Neural progenitor cell (in vitro differentiated cells): ENCODE results near the gene PTRH1.

Experiments used
- CTCF ChIP-seq: fragments of 200-600 bp; sonication (generic); IDR thresholded peaks from 2 replicates; pipeline ENCODE4 v1.5.1; 2017; ENCODE audit warnings: antibody characterized with exemption, mild to moderate bottlenecking
- EZH2 ChIP-seq: fragments of 200-600 bp; sonication (generic); IDR thresholded peaks from 2 replicates; pipeline ENCODE4 v1.6.1; 2017; ENCODE audit warnings: antibody characterized with exemption, mild to moderate bottlenecking, moderate library complexity

GRCh38 chr9:127693697-127694096 lies 21.8 kb downstream of the PTRH1 start:
- TF ChIP-seq CTCF (no peak), EZH2 (no peak)
